Hematopoietic multipotent progenitor cell treated with erythropoietin and hydrocortisone succinate and interleukin-3 and kit ligand, for 4 days (in vitro differentiated cells): ENCODE data around the gene MAST4.

Experiments used
- DNase-seq: peaks from one replicate; pipeline ENCODE4 v3.0.0-alpha.2; 2015

Gene MAST4

DNA sequence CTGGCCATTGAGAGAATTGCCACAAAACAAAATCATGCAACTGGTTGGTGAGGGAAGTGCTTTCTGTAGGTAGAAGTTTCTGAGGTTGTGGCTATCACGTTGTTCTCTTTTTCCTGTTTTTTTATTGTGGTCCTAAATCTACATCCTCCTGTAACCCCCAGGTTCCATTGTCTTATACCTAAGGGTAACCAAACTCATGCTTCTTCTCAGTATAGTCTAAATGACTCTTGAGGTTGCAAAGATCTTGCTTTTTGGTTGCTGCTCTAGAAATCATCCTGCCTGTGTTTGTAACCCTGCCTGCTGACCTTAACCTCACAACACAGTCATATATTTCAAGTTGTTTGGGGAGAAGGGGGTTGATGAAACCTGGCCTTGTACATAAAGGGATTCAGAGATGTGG is 327.3 kb downstream of the MAST4 start:
- no peak for DNase-seq

DNA sequence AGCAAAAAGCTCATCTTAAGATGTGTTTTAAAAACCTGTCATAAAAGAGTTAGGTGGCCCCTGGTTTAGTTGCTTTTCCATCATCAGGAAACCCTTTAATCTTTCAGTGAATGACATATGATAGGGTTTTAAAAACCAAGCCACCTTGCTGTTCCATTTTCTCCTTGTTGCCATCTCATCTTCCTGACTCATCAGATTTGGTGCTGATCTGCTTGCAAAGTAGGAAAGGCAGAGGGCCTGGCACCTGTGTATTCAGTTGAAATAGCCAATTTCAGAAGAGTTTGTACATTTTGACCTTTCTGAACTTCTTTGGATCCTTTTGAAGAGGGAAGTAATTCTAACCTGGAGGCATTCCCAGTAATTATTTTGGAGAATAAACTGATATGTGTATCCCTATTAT is 327.7 kb downstream of the MAST4 start:
- DNase-seq: no peak

DNA sequence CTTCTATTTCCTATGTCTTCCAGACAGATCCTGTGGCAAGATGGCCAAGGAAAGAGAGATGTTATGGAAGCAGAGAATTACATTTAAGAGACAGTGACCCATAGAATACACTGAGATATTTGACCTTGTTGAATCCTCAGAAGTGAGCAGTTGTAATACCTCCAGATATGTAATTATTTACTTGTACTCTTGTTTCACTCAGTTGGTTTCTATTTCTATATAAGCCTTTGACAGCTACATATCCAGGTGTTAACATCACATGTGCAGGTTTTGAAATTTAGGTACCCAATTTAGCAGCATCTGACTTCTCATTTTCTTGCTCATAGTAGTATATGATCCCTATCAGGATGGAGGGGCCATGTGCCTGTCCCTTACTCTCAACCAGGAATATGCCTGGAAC is 330.9 kb downstream of the MAST4 start:
- DNase-seq: no peak

DNA sequence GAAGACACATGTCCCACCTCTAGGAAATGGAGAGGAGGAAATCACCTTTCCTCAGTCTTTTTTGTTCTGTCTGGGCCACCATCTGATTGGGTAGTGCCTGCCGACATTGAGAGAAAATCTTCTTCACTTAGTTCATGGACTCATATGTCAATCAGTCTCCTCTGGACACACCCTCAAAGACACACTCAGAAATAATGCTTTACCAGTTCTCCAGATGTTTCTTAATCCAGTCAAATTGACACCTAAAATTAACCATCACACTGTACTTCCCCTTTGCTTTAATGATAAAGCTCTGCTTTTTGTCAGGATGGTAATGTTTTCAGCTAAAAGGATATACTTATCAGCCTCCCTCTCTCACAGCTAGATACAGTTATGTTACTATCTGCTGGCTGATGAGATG is 333.1 kb downstream of the MAST4 start:
- no peak for DNase-seq

DNA sequence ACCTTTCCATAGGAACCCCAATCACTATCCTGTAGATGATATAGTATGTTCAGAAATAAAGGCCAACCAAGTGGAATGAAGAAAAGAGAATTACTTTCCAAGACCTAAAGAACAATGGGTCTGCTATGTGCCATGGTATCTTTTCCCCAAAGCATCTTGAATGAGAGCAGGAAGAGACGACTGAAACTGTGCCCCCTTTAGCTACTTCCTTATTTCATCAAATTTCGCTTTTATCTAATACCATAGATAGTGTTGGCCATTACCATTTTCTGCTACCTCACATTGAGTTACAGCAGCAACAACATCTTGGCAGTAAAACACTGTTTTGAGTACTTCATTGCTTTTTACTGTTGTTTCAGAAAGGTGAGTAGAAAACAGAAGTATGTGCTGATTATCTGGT is 333.8 kb downstream of the MAST4 start:
- DNase-seq: no peak

DNA sequence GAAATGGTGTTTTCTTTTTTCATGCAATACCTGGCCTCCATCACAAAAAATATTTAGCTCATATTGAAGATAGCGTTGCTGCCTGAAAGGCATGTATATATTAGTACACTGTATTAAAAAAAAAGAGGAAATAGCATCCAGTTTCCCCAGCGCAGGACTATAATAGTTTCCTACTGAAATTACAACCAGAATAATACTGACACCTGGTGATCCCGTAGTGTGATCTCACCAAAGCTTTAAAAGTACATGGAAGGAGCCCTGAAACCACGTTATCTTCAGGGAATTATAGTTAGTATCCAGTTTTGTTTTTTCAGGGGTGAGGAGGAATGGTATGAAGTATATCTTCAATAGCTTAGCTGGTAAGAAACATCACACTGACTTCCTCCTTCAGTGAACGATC is 335.5 kb downstream of the MAST4 start:
- DNase-seq: peak; percentile 39

DNA sequence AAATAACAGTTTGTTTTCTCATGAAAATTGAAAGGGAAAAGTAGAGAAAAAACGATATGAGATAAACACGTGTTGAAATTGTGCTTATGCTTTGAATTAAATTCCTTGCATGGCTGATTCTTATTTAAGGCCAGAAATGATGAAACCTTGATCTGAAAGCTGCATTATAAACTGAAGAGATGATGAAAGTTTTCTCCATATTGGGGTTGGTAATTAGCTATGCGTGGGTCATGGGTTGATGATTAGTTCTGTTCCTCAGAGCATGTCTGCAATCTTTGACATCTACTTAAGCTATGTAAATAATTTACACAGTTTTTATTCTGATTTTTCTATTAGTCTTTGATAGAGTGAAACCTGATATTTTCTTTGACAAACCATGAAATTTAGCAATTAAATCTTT is 336.3 kb downstream of the MAST4 start:
- DNase-seq: no peak

DNA sequence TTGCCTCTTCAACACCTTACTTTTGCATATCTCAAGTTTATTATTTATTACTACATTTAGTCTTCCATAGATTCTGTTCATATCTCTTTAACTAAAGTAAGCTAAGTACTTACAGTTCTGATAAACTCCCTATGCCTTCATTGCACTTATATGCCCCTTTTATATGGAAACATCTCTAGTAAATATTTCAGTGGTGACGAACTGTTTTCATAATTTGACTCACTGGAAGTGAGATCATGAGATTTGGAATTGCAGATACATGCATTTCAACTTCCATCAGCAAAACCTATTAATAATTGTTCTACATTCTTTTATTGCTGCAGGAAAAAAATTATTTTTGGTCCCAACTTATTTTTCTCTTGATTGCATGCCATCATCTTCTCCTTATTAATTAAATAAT is 336.9 kb downstream of the MAST4 start:
- no peak for DNase-seq

DNA sequence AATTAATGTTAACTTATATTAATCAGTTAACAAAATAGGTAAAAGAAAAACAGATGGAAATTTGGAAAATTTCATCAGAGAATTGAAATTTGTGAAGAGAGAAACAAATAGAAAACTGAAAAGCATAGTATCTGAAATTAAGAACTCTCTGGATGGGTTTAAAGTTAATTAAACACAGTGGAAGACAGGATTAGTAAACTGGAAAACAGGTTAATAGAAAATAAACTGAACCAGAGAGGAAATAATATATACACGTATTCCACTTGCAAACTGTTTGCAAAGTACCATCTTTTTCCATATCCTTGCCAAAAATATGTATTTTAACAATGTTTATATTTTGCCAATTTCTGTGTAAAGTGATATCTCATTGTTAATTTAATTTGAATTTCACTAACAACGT is 342.9 kb downstream of the MAST4 start:
- no peak for DNase-seq

DNA sequence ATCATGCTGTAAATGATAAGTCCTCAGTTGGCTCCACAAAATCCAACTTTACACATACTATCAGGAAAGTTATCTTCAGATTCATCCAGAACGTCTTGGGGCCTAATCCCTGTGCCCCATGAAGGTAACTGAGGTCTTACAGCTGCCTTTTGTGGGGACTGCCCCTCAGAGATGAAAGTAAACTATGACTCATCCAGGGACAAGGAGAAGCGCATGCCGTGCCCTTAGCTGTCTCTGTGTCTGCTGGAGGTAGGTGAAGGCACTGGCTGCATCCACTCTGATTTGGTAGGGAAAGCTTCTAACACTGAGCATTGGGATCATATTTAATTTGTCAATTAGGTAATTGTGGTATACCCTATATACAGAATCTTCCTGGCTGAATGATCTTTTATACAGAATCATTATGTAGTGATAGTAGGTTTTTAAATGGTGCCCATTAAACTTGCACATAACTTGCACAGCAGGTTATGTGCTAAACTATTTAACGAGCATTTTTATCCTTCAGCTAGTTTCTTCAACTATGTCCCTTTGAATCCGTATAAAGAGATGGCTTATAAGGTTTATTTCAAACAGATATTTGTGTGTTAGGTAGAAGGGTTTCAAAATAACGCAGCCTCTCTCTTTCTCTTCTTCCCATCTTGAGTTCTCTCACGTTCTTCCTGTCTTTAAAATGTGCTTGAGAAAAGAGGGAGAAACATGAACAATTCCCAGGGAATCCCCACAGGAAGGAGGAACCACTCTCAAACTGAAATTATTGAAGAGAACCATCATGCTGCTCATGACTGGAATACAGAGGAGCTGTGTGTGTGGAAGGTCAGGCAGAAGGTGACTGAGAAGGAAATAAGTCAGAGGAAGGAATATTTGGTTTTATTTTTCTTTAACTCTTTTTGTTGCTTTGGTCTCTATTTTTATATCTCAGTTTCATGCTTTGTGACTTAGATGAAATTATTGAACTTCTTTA is 349.5 kb downstream of the MAST4 start:
- no peak for DNase-seq

DNA sequence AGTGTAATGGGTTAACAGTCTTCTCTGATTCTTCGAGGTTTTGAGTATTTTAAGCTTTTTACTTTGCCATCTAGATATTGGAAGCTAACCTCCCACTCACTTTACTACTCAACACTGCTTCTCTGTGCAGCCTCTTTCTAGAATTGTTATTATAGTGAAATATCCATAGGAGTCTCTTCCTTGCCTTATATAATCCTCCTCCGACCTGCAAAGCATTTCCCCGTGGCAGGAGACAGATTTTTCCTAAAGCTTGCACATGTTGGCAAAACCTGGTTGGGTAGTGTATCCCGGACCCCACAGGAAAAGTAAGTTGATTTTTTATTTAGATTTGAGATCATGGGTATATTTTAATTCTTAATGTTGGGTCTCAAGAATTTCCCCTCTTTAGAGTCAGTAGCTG is 351.3 kb downstream of the MAST4 start:
- no peak for DNase-seq

DNA sequence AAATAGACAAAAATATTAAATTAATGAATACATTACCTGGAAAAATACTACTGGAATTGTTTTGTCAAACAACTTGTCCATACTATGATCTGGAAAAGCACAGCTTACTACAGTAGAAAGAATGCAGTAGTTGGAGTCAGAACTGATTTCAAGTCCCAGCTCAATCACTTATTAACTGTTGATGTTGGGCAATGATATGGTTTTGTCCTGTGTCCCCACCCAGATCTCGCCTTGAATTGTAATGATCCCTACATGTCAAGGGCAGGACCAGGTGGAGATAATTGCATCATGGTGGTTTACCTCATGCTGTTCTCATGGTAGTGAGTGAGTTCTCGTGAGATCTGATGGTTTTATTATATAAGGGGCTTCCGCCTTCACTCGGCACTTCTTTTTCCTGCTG is 352.9 kb downstream of the MAST4 start:
- DNase-seq: no peak

DNA sequence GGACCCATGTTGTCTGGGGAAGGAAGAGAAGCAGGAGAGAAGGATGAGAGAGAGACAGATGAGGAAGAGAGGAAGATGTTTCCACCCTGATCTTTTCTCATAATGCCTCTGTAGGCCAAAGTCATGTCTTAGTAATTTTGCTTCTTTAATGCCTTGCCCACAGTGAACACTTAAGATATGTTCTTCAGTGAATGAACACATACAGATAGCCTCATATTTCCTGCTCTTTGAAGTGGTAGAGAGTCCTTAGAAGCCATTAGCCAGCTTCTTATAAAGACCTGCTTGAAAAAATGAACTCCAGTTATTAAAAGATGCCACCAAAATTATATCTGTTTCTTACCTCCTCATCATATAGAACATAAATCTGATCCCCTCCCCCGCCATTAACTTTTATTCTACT is 356.0 kb downstream of the MAST4 start:
- DNase-seq: no peak

DNA sequence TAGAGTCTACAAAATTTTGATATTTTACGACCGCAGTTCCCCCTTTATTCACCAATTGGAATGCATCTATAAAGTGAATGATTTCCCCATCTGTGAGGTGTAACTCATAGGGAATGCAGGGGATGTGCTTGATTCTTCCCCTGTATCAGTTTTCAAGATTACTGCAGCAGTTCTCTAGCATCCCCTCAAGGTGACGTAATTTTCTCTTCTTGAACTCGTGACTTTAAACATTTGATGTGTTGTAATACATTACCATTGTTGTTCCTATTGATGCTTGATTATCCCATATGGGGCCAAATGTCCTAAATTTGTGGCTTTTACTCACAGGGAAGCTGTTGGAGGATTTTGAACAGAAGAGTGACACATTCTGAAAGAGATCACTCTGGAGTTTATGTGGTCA is 360.2 kb downstream of the MAST4 start:
- no peak for DNase-seq

DNA sequence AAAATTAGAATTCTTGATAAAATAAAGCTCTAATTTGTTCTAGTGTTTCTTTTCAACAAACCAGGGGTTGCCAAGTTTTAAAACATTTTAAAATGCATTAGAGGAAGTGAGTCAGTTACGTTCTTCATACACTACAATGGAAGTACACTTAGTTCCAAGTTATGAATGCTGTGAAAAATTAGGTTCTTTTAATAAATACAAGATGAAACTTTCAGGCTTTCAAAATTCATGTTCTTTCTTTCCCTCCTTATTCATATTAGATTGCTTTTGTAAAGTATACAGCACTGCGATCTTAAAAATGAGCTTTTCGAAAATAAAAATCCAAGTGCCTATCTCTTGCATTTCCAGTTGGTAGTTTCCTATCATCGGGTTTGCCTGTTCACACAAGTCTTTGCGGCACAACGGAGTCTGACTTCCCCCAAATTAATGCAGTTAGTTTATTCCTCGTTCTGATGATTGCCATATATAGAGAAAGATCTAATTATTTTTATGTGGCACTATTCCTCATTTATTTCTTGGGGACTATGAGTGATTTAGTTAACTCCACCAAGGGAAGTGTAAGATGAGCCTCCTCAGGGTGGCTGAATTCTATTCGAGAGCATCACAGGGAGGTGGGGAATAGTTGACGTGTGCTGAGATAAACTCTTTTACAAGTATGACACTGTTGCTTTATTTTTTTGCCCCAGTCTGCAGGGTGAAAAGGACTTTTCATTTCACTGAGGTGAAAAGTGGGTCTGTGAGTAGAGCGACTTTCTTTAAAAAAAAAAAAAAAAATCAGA is 362.2 kb downstream of the MAST4 start:
- DNase-seq: no peak

DNA sequence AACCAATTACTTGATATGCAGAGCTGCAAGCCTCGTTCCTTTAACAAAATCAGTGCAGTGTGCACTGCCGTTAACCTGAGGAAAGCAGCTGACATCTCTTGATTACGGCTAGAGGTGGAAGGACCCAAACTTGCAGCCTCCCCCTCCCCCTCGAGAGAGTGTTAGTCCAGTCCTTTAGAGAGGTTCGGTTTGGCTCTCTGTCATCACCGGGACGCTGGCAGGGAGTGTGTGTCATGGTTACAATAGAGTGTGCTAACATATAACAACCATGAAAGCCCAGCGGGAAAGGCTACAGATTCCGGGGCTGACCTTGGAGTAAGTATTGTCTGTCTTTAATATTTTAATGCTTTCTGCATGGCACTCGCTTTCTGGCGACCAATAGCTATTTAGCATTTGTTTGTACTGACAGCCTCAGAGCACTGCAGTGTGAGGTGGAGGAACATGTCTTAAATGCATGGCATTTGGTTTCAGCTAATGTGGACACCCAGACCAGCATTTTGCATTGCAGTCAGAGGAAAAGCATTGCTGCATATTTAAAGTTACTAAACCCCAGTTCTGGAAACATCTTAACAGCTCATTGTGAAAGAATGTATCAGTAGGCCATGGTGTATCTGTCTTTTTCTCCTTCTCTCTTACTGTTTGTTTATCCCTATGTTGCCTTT is 362.9 kb downstream of the MAST4 start:
- DNase-seq: no peak

DNA sequence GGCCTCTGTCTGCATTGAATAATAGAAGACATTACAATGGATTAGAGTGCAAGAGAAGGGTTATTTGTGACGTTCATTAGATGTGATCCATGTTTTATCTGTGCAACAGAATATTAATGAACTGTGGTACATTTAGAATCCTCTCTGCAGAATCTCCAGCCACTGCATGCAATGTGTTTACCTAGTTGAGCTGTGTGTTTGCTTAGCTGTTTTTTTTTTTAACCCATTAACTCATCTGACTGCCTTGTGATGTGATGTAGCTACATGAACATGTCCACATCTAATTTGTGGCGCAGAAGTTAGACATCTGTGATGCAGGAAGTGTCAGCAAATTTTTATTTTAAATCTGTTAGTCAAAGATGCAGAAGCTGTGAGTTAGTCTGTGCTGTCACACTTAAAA is 363.5 kb downstream of the MAST4 start:
- no peak for DNase-seq

DNA sequence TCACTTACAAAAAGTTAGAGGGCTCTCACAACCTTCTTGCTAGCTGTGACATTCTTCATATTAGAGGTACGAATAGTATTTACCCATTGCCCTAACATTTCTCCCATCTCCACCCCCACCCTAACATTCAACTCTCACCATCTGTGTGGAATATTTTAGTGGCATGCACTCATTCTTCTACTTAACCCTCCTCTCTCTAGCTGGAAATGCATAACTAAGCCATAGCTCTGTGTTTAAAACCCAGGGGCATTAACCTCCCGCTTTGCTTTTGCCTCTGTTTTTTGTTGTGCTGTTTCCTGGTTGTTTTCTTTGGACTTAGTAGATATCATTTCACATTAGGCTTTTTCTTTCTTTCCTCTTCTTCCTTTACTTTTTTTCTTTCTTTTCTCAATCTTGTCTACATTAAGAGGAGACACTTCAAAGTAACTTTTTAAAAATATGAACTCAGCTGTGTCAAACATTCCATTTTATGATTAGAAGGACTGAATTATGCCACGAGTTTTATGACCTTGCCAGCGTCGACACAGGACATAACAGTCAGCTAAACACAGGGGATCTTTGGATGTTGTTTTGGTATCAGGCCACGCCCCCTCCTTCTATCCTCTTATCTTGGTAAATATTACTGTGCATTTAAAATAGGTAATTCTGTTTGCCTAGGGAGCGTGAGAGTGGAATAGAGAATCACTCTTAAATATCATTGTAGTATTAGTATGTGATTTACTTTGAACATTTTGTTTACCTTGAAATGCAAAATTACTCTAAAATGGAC is 364.4 kb downstream of the MAST4 start:
- DNase-seq: no peak

DNA sequence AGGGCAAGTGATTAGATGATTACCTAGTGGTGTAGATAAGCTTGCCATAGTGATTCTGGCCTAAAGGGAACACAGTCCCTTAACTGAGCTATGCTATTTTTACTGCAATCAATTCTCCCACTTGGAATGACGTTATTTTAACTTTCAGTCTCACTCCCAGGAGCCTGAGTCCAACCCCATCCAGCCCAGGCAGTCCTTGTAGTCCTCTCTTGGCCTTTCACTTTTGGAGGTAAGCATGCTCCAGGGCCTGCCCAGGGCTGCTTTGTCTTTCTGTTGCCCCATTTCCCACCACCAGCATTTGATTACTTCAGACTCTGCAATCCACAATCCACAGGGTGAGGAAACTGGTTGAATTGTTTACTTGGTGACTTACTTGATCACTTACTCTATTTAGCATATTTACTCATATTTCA is 367.4 kb downstream of the MAST4 start:
- DNase-seq: no peak

DNA sequence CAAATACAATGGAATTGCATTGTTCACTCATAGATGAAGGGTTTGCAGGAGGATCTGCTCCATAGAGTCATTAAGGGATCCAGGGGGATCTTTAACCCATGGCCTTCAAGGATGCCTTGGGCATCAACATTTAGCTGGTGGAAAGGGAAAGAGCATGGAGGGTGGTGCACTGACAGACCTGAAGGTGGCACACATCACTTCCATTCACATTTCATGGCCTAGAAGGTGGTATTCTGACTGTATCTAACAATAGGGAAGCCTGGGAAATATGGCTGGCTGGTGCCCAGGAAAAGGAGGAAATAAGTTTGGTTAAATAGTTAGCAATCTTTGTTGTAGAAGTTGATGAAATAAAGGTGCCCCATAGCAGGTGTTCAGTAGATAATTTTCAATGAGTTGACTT is 370.2 kb downstream of the MAST4 start:
- DNase-seq: no peak

DNA sequence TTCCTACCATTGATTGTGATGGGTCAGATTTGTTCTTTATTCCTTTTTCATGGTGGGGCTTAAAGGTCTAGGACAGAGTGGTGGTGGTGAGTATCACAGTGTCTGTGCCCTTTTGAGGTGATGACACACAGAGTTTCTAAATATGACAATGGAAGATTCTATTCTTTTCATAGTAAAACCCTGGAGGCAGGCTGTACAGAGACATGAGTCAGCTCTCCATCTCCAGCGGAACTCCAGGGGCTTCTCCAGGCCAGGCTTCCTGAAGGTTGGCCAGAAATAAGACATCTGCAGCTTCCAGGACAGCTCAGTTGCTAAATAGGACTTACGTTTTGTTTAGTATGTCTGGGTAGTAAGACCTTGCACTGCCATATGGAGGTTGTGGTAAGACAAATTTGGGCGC is 370.9 kb downstream of the MAST4 start:
- DNase-seq: no peak

DNA sequence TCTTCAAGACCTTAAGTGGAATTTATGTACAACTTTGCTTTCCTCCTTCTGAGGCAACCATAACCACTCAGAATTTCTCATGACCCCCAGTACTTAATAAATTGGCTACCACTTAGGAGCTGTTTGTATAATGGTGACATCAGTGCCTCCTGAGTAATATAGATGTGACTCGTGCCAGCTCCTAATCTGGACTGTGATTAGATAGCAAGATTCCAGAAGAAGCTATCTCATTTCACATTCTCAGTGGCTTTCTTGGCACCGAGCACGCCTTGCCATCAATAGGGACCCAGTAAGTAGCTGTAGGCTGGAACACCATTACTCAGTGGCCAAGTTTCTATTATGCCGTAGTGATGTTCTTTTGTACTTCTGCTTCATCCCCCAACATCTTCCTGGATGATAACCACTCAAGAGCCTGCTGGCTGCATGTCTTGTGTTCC is 371.7 kb downstream of the MAST4 start:
- no peak for DNase-seq

DNA sequence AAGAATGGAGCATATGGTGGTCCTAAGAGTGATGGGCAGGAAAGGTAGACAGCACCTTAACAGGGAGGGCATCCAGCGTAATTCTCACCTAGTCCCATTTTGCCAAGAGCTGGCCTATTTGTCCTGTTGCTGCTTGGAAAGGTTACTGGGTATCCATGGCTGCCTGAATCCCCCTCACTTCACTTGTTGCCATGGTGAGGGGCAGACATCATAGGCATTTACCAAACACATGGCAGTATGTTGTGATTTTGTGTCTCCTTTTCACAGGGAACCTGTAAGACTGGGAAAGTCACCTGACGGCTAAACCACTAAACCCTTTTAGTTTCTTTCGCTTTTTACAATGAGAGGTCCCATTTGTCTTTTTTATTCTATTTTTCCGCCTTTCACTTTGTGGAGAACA is 373.3 kb downstream of the MAST4 start:
- no peak for DNase-seq
